K562 (cell line): ENCODE measurements around the gene ARNT2. TPM values are rescaled to one million over a fixed set of nuclear protein-coding genes. Genes with fewer than 3 reads are reported as not detected.

ENCODE experiments used
- ATAC-seq: fragments of 200-7000 bp; cut with Tn5 transposase; 3 replicates; pipeline ENCODE4 v1.9.1; 2020; ENCODE audit warnings: moderate library complexity
- BruUV-seq: library from RNA; stranded (reverse); fragments of 400-500 nt; replicated peaks from 2 replicates; lab custom pipeline; 2021; lab: Mats Ljungman, UMichigan
- CTCF ChIA-PET: fragments of 300-600 bp; formaldehyde crosslinking; extraction: SDS; loops from one replicate; lab custom pipeline; 2021; ENCODE audit warnings: low intra/inter-chr PET ratio; lab: Yijun Ruan, JAX
- POLR2A ChIA-PET: fragments of 300-600, 350-650 bp; sonication (Branson Sonifier 250); formaldehyde crosslinking; extraction: SDS; loops from one replicate; lab custom pipeline; 2021; ENCODE audit warnings: antibody characterized with exemption, inconsistent platforms; lab: Yijun Ruan, JAX
- DNase-seq, 4 experiments: peaks; one replicate each; pipeline versions ENCODE4 v3.0.0 to v3.0.0-alpha.2; 2011 to 2018; ENCODE audit warnings: low spot score in 3 of 4, mixed read lengths in 3 of 4; ENCODE audit errors: extremely low read depth in 1 of 4
- FAIRE-seq: peaks from 2 replicates; lab custom pipeline; 2011; peaks lifted over from hg19 to GRCh38; lab: Jason Lieb, UNC
- H2AFZ ChIP-seq: 2 replicates; pipeline ENCODE4 v1.6.0; 2011; ENCODE audit warnings: low read depth, low read length, control low read depth, inconsistent platforms
- H3K27ac ChIP-seq: fragments of 200-600 bp; 3 replicates; pipeline ENCODE4 v1.8.0; 2011; ENCODE audit warnings: low read depth, mild to moderate bottlenecking, control low read depth, inconsistent platforms, low read length, moderate library complexity, mixed read lengths; ENCODE audit errors: extremely low read depth
- H3K27me3 ChIP-seq, 2 experiments: fragments of 300-600 bp in 1 of 2; 2 replicates in 1 of 2; 3 replicates in 1 of 2; pipeline versions ENCODE4 v1.6.0 to v1.8.0; 2011; ENCODE audit warnings: inconsistent platforms in 2 of 2, low read length in 2 of 2, mild to moderate bottlenecking in 1 of 2, mixed read lengths in 1 of 2, moderate library complexity in 1 of 2; ENCODE audit not compliant: control insufficient read depth in 2 of 2, insufficient read depth in 2 of 2
- H3K36me3 ChIP-seq: fragments of 300-600 bp; 3 replicates; pipeline ENCODE4 v1.8.0; 2011; ENCODE audit warnings: mild to moderate bottlenecking, low read length, inconsistent platforms; ENCODE audit not compliant: control insufficient read depth, insufficient read depth
- H3K4me1 ChIP-seq, 2 experiments: fragments of 200-600 bp in 1 of 2; replicated peaks in 1 of 2; 2 replicates in 1 of 2; 3 replicates in 1 of 2; pipeline versions ENCODE4 v1.5.1 to v1.8.0; 2011; ENCODE audit warnings: inconsistent platforms in 2 of 2, low read length in 2 of 2, mild to moderate bottlenecking in 1 of 2, mixed read lengths in 1 of 2, moderate library complexity in 1 of 2; ENCODE audit not compliant: control insufficient read depth in 2 of 2, insufficient read depth in 2 of 2
- H3K4me2 ChIP-seq: 2 replicates; pipeline ENCODE4 v1.6.1; 2011; ENCODE audit warnings: low read length, control low read depth, inconsistent platforms, mixed read lengths; ENCODE audit not compliant: insufficient read depth
- H3K4me3 ChIP-seq: fragments of 200-600 bp; sonication (generic), shearing (Covaris generic); 2 replicates; pipeline ENCODE4 v1.5.1; 2016; ENCODE audit warnings: control low read depth, inconsistent platforms
- H3K79me2 ChIP-seq: fragments of 200-600 bp; 3 replicates; pipeline ENCODE4 v1.8.0; 2011; ENCODE audit warnings: low read length, inconsistent platforms; ENCODE audit not compliant: control insufficient read depth, insufficient read depth
- H3K9ac ChIP-seq, 2 experiments: 2 replicates each; pipeline versions ENCODE4 v1.6.0 to v1.6.1; 2011; ENCODE audit warnings: low read depth in 2 of 2, low read length in 2 of 2, control low read depth in 1 of 2, inconsistent platforms in 1 of 2, mild to moderate bottlenecking in 1 of 2, mixed read lengths in 1 of 2; ENCODE audit not compliant: insufficient read depth in 1 of 2
- H3K9me1 ChIP-seq: one replicate; pipeline ENCODE4 v1.6.0; 2011; ENCODE audit warnings: inconsistent platforms, mild to moderate bottlenecking, low read length, moderate library complexity; ENCODE audit not compliant: control insufficient read depth, insufficient read depth
- H3K9me3 ChIP-seq: replicated peaks from 2 replicates; pipeline ENCODE4 v1.5.1; 2011; ENCODE audit warnings: low read depth, low read length, inconsistent platforms; ENCODE audit not compliant: control insufficient read depth, insufficient read depth
- H4K20me1 ChIP-seq: replicated peaks from 2 replicates; pipeline ENCODE4 v1.6.1; 2011; ENCODE audit warnings: low read length, inconsistent platforms, mixed read lengths; ENCODE audit not compliant: control insufficient read depth, insufficient read depth
- MEF2A ChIP-seq: IDR thresholded peaks from 2 replicates; pipeline ENCODE4 v1.6.1; 2011; ENCODE audit warnings: low read depth, mild to moderate bottlenecking, low read length, moderate library complexity; ENCODE audit not compliant: control insufficient read depth
- XRCC5 ChIP-seq: fragments of 200-400 bp; formaldehyde crosslinking; IDR thresholded peaks from 2 replicates; pipeline ENCODE4 v1.6.1; 2017; ENCODE audit warnings: low read depth, mild to moderate bottlenecking, low read length
- ZFP1 ChIP-seq: fragments of 450-650 bp; formaldehyde crosslinking; IDR thresholded peaks from 2 replicates; pipeline ENCODE4 v1.4.0; 2020; ENCODE audit warnings: mild to moderate bottlenecking, mixed read lengths
- ZNF134 ChIP-seq: fragments of 250-450 bp; sonication (Bioruptor Pico); conservative IDR thresholded peaks from 2 replicates; pipeline ENCODE4 v1.4.0; 2020
- ZNF584 ChIP-seq: fragments of 200-800 bp; sonication (Bioruptor generic); IDR thresholded peaks from 2 replicates; pipeline ENCODE4 v1.6.1; 2016; ENCODE audit warnings: low read depth, mild to moderate bottlenecking, missing genetic modification characterization, missing compliant biosample characterization
- ZNF695 ChIP-seq: fragments of 450-650 bp; formaldehyde crosslinking; IDR thresholded peaks from 2 replicates; pipeline ENCODE4 v1.4.0; 2020; ENCODE audit warnings: mild to moderate bottlenecking, moderate library complexity
- ZSCAN29 ChIP-seq: fragments of 450-650 bp; IDR thresholded peaks from 2 replicates; pipeline ENCODE4 v1.6.1; 2017
- WGBS: fragments of 100-300 bp; shearing (Covaris generic); methylation state at CpG from one replicate; pipeline ENCODE4 v1.1.6; 2016; ENCODE audit warnings: low coverage, mixed read lengths; ENCODE audit not compliant: insufficient coverage; ENCODE audit errors: missing lambda C conversion rate; 5-methylcytosine and 5-hydroxymethylcytosine counted together
- in situ Hi-C: fragments of 300-500 bp; cut with MboI; formaldehyde crosslinking; loops from 4 replicates; pipeline ENCODE4 v1.15.0; 2018; ENCODE audit warnings: inconsistent platforms, mixed read lengths
- intact Hi-C: fragments of 100-400 bp; cut with micrococcal nuclease; formaldehyde crosslinking; loops from 2 replicates; pipeline ENCODE4 v1.14.2; 2022
- polyA plus RNA-seq, 8 experiments: library from polyadenylated mRNA; depleted of rRNA in 4 of 8; stranded (reverse) in 5 of 8; unstranded in 3 of 8; fragments of >200 nt; fragmentation: Nextera tagmentation in 2 of 8; fragmentation: Illumina TruSeq in 1 of 8; extraction: Ambion mirVana in 2 of 8; extraction: Trizol in 1 of 8; gene quantifications; 2 replicates each; pipeline versions ENCODE4 v1.2.1 to v1.2.3, GENCODE V29; 2011 to 2014; ENCODE audit warnings: inconsistent platforms in 1 of 8, missing spikeins in 1 of 8
- total RNA-seq, 7 experiments: library from RNA; depleted of rRNA in 6 of 7; stranded (reverse); fragments of >200 nt in 6 of 7; fragmentation: Illumina TruSeq in 2 of 7; extraction: Trizol in 2 of 7; gene quantifications; 2 replicates each; pipeline versions ENCODE4 v1.2.1 to v1.2.3, GENCODE V29; 2011 to 2021; ENCODE audit warnings: low replicate concordance in 1 of 7
- TF ChIP-seq, protein P1 (sequence below): fragments of 450-650 bp; formaldehyde crosslinking; IDR thresholded peaks from 2 replicates; pipeline ENCODE4 v1.4.0; 2022; ENCODE audit warnings: missing genetic modification characterization
- TF ChIP-seq, protein P2 (sequence below): fragments of 250-450 bp; sonication (Bioruptor Pico); IDR thresholded peaks from 2 replicates; pipeline ENCODE4 v1.5.0; 2022; ENCODE audit warnings: mild to moderate bottlenecking
- TF ChIP-seq, protein P3 (sequence below): fragments of 250-450 bp; sonication (Bioruptor Pico); IDR thresholded peaks from 2 replicates; pipeline ENCODE4 v1.4.0; 2020; ENCODE audit warnings: mild to moderate bottlenecking, moderate library complexity

The ARNT2 gene
- total and polyA plus RNA-seq, 9 of the 15 experiments (the other 6 are each of a cell fraction or from before 2014, with no cell fraction given) = 0.01 TPM; not detected in 8

DNA sequence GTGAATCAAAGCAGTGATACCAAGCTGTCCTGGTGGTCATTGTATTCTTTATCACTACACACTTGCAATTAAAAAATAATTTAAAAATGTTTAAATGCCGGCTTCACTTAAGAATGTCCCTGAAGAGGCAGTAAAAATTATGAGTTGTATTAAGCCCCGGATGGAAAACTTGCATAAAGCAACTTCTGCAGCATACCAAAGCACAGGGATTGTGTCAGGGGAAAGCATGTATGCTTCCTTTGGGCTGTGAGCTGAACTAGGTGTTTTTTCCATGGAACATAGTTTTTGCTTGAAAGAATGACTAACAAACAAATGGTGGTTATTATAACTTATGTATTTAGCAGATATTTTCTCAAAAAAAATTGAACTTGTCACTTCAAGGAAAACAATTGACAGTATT is 143.1 kb downstream of the ARNT2 start:
- no peaks in the 10 kb centered on the region for H3K4me1 ChIP-seq
- ATAC-seq (no peak), DNase-seq (no peak), FAIRE-seq (no peak)
- H3K9me3 ChIP-seq = no peaks in the 10 kb centered on the region
- H3K4me2 ChIP-seq = no peak overlapping the region
- no peak overlapping the region for H3K4me3 ChIP-seq
- in situ Hi-C loops = no loop called here
- no peaks in the 10 kb centered on the region; a peak in 1 of 5 replicates for H3K27me3 ChIP-seq
- TF ChIP-seq XRCC5 (no peak), MEF2A (no peak)
- TF ChIP-seq, protein P1, sequence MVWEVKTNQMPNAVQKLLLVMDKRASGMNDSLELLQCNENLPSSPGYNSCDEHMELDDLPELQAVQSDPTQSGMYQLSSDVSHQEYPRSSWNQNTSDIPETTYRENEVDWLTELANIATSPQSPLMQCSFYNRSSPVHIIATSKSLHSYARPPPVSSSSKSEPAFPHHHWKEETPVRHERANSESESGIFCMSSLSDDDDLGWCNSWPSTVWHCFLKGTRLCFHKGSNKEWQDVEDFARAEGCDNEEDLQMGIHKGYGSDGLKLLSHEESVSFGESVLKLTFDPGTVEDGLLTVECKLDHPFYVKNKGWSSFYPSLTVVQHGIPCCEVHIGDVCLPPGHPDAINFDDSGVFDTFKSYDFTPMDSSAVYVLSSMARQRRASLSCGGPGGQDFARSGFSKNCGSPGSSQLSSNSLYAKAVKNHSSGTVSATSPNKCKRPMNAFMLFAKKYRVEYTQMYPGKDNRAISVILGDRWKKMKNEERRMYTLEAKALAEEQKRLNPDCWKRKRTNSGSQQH (CRISPR knock-in tag) = no peak
- ChIA-PET CTCF (no interaction called here), POLR2A (no interaction called here)
- H3K27ac ChIP-seq = no peak overlapping the region
- intact Hi-C loops = no loop called here
- no TSS peak for BruUV-seq
- no peaks in the 10 kb centered on the region for H3K36me3 ChIP-seq
- H3K9ac ChIP-seq = no peak overlapping the region
- H3K79me2 ChIP-seq = no peaks in the 10 kb centered on the region
- WGBS = 4% methylated on average over 2 of the region's 2 CpGs
- H2AFZ ChIP-seq = no peak overlapping the region
- no peaks in the 10 kb centered on the region for H4K20me1 ChIP-seq
- no peaks in the 10 kb centered on the region for H3K9me1 ChIP-seq

DNA sequence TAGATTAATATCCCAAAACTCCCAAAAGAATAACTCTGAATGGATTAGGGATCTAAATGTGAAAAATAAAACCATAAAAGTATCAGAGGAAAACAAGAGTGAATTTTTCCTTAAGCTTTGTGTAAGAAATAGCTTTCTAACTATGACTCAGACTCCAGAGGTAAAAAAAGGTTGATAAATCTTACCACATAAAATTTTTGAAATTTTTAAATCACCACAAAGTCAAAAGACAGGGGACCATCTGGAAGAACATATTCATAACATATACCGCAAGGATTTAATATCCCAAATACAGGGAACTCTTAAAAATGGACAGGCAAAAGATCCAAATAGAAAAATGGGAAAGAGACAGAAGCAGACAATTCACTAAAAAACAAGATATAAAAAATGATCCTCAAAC is 145.0 kb downstream of the ARNT2 start:
- DNase-seq (no peak), ATAC-seq (no peak), FAIRE-seq (no peak)
- no peaks in the 10 kb centered on the region for H4K20me1 ChIP-seq
- no peak overlapping the region for H2AFZ ChIP-seq
- ChIA-PET POLR2A (no interaction called here), CTCF (no interaction called here)
- H3K4me1 ChIP-seq = no peaks in the 10 kb centered on the region
- H3K9ac ChIP-seq = no peak overlapping the region
- H3K27me3 ChIP-seq = no peaks in the 10 kb centered on the region; a peak in 1 of 5 replicates
- H3K9me1 ChIP-seq = no peaks in the 10 kb centered on the region
- no peak overlapping the region for H3K4me3 ChIP-seq
- H3K9me3 ChIP-seq = no peaks in the 10 kb centered on the region
- no peak overlapping the region for H3K27ac ChIP-seq
- intact Hi-C loops (no loop called here), in situ Hi-C loops (no loop called here)
- H3K79me2 ChIP-seq = no peaks in the 10 kb centered on the region
- no TSS peak for BruUV-seq
- no peak overlapping the region for H3K4me2 ChIP-seq
- no peaks in the 10 kb centered on the region for H3K36me3 ChIP-seq
- WGBS = 0% methylated on average over 1 of the region's 1 CpG
- TF ChIP-seq ZSCAN29 = no peak
- TF ChIP-seq, protein P2, sequence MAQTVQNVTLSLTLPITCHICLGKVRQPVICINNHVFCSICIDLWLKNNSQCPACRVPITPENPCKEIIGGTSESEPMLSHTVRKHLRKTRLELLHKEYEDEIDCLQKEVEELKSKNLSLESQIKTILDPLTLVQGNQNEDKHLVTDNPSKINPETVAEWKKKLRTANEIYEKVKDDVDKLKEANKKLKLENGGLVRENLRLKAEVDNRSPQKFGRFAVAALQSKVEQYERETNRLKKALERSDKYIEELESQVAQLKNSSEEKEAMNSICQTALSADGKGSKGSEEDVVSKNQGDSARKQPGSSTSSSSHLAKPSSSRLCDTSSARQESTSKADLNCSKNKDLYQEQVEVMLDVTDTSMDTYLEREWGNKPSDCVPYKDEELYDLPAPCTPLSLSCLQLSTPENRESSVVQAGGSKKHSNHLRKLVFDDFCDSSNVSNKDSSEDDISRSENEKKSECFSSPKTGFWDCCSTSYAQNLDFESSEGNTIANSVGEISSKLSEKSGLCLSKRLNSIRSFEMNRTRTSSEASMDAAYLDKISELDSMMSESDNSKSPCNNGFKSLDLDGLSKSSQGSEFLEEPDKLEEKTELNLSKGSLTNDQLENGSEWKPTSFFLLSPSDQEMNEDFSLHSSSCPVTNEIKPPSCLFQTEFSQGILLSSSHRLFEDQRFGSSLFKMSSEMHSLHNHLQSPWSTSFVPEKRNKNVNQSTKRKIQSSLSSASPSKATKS (CRISPR knock-in tag) = no peak
- TF ChIP-seq ZFP1 (CRISPR knock-in tag) = no peak
- TF ChIP-seq ZNF584 = no peak
- TF ChIP-seq ZNF695 (CRISPR knock-in tag) = no peak
- TF ChIP-seq, protein P3, sequence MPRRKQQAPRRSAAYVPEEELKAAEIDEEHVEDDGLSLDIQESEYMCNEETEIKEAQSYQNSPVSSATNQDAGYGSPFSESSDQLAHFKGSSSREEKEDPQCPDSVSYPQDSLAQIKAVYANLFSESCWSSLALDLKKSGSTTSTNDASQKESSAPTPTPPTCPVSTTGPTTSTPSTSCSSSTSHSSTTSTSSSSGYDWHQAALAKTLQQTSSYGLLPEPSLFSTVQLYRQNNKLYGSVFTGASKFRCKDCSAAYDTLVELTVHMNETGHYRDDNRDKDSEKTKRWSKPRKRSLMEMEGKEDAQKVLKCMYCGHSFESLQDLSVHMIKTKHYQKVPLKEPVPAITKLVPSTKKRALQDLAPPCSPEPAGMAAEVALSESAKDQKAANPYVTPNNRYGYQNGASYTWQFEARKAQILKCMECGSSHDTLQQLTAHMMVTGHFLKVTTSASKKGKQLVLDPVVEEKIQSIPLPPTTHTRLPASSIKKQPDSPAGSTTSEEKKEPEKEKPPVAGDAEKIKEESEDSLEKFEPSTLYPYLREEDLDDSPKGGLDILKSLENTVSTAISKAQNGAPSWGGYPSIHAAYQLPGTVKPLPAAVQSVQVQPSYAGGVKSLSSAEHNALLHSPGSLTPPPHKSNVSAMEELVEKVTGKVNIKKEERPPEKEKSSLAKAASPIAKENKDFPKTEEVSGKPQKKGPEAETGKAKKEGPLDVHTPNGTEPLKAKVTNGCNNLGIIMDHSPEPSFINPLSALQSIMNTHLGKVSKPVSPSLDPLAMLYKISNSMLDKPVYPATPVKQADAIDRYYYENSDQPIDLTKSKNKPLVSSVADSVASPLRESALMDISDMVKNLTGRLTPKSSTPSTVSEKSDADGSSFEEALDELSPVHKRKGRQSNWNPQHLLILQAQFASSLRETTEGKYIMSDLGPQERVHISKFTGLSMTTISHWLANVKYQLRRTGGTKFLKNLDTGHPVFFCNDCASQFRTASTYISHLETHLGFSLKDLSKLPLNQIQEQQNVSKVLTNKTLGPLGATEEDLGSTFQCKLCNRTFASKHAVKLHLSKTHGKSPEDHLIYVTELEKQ (CRISPR knock-in tag) = no peak
- TF ChIP-seq ZNF134 = no peak
